DND-41 (cell line): Measurements from ENCODE around the gene BLTP3A.
A peak's percentile ranks its signal among the peaks of the same experiment; 100 is the strongest.
"Not testable (repeated sequence)": the region's sequence is repeated elsewhere in the genome, so short reads cannot be mapped to it uniquely, and the experiment has no call there.

ENCODE experiments used
- ATAC-seq: fragments of 200-7000 bp; cut with Tn5 transposase; 3 replicates; pipeline ENCODE4 v1.9.1; 2021; ENCODE audit warnings: low read depth; ENCODE audit not compliant: insufficient read depth
- DNase-seq: peaks from one replicate; pipeline ENCODE4 v3.0.0-alpha.2; 2020
- H2AFZ ChIP-seq: 2 replicates; pipeline ENCODE4 v1.6.0; 2012; ENCODE audit warnings: low read depth, low read length
- H3K27ac ChIP-seq: 2 replicates; pipeline ENCODE4 v1.5.1; 2012; ENCODE audit warnings: low read length, inconsistent platforms
- H3K27me3 ChIP-seq: fragments of 200-600 bp; sonication (generic); 2 replicates; pipeline ENCODE4 v1.6.0; 2012; ENCODE audit warnings: low read length, mild to moderate bottlenecking, inconsistent platforms; ENCODE audit not compliant: insufficient read depth, poor library complexity
- H3K36me3 ChIP-seq: 2 replicates; pipeline ENCODE4 v1.5.1; 2012; ENCODE audit warnings: low read length, inconsistent platforms; ENCODE audit not compliant: insufficient read depth
- H3K4me1 ChIP-seq: 2 replicates; pipeline ENCODE4 v1.5.1; 2012; ENCODE audit warnings: mild to moderate bottlenecking, low read length; ENCODE audit not compliant: insufficient read depth
- H3K4me2 ChIP-seq: 2 replicates; pipeline ENCODE4 v1.6.0; 2012; ENCODE audit warnings: mild to moderate bottlenecking, moderate library complexity, low read length, inconsistent platforms; ENCODE audit not compliant: insufficient read depth
- H3K4me3 ChIP-seq, 2 experiments: fragments of 200-600 bp in 1 of 2; shearing (Covaris generic) in 1 of 2; 2 replicates each; pipeline ENCODE4 v1.5.1; 2012 to 2016; ENCODE audit warnings: inconsistent platforms in 2 of 2, low read length in 2 of 2, mild to moderate bottlenecking in 2 of 2, low read depth in 1 of 2, moderate library complexity in 1 of 2
- H3K79me2 ChIP-seq: 2 replicates; pipeline ENCODE4 v1.6.0; 2012; ENCODE audit warnings: low read length, inconsistent platforms; ENCODE audit not compliant: insufficient read depth
- H3K9ac ChIP-seq: 2 replicates; pipeline ENCODE4 v1.6.0; 2012; ENCODE audit warnings: low read depth, mild to moderate bottlenecking, inconsistent platforms, low read length, moderate library complexity
- H3K9me3 ChIP-seq: 2 replicates; pipeline ENCODE4 v1.5.1; 2012; ENCODE audit warnings: low read length, moderate library complexity, mild to moderate bottlenecking, inconsistent platforms; ENCODE audit not compliant: insufficient read depth, severe bottlenecking
- H4K20me1 ChIP-seq: 2 replicates; pipeline ENCODE4 v1.6.0; 2012; ENCODE audit warnings: low read length; ENCODE audit not compliant: insufficient read depth
- CTCF ChIP-seq: IDR thresholded peaks from 2 replicates; pipeline ENCODE4 v1.5.1; 2012; ENCODE audit warnings: borderline replicate concordance, low read length, moderate library complexity, mild to moderate bottlenecking; ENCODE audit not compliant: poor library complexity, severe bottlenecking; ENCODE audit errors: extremely low read depth
- EZH2 ChIP-seq: IDR thresholded peaks from 3 replicates; pipeline ENCODE4 v1.6.1; 2012; ENCODE audit warnings: borderline replicate concordance, low read depth, mild to moderate bottlenecking, moderate library complexity, low read length, inconsistent platforms; ENCODE audit not compliant: severe bottlenecking

Gene BLTP3A

GRCh38 chr6:34791701-34792604, at the start of gene BLTP3A:
BLTP3A (plus strand) TSS chr6:34792083; CDS start chr6:34792251, 168 bp downstream.
- Histone ChIP-seq H3K9ac (peak within 1 kb of the TSS; percentile 83), H2AFZ (peak within 1 kb of the TSS; percentile 93), H3K4me3 (peak within 1 kb of the TSS; percentile 41 to 62), H3K79me2 (peaks cover 48% of the 10 kb centered on the region), H3K36me3 (no peaks in the 10 kb centered on the region; the same call in 1 of the 2 replicates), H3K9me3 (no peaks in the 10 kb centered on the region), H4K20me1 (peaks cover 3% of the 10 kb centered on the region; the same call in 1 of the 2 replicates), H3K4me2 (peak within 1 kb of the TSS; percentile 87), H3K4me1 (peaks cover 29% of the 10 kb centered on the region), H3K27ac (peak within 1 kb of the TSS; percentile 72), H3K27me3 (no peaks in the 10 kb centered on the region)
- ATAC-seq (peak; percentile 89), DNase-seq (peak; percentile 79)
- TF ChIP-seq CTCF (peak; percentile 9), EZH2 (no peak)

GRCh38 chr6:34742094-34742493, 49.8 kb upstream of the BLTP3A start:
- H4K20me1 ChIP-seq, result no peaks in the 10 kb centered on the region
- H3K4me2 ChIP-seq, result no peak overlapping the region
- DNase-seq (no peak), ATAC-seq (no peak)
- H3K9me3 ChIP-seq, result no peaks in the 10 kb centered on the region
- H3K4me1 ChIP-seq, result no peaks in the 10 kb centered on the region
- H3K79me2 ChIP-seq, result no peaks in the 10 kb centered on the region
- no peak overlapping the region for H3K27ac ChIP-seq
- no peak overlapping the region for H3K4me3 ChIP-seq
- H3K9ac ChIP-seq, result no peak overlapping the region
- H3K27me3 ChIP-seq, result no peaks in the 10 kb centered on the region
- no peaks in the 10 kb centered on the region for H3K36me3 ChIP-seq
- no peak overlapping the region for H2AFZ ChIP-seq
- no peak for TF ChIP-seq EZH2

- no peak for ATAC-seq
- H4K20me1 ChIP-seq, result no peaks in the 10 kb centered on the region
- H3K36me3 ChIP-seq, result no peaks in the 10 kb centered on the region
Measured at GRCh38 chr6:34743625-34744293, 48.1 kb upstream of the BLTP3A start.

GRCh38 chr6:34744294-34744647, 47.6 kb upstream of the BLTP3A start:
- H2AFZ ChIP-seq, H3K79me2 ChIP-seq, H3K4me1 ChIP-seq, H3K27ac ChIP-seq, H3K36me3 ChIP-seq, H3K27me3 ChIP-seq, DNase-seq, H4K20me1 ChIP-seq, ATAC-seq, H3K4me3 ChIP-seq, H3K9me3 ChIP-seq, H3K4me2 ChIP-seq, H3K9ac ChIP-seq: not testable (repeated sequence)

More at GRCh38 chr6:34743625-34744293, 48.1 kb upstream of the BLTP3A start:
- Histone ChIP-seq H3K4me1 (no peaks in the 10 kb centered on the region), H3K27me3 (no peaks in the 10 kb centered on the region), H3K4me3 (no peak overlapping the region), H3K9ac (no peak overlapping the region), H3K79me2 (no peaks in the 10 kb centered on the region), H2AFZ (no peak overlapping the region), H3K27ac (no peak overlapping the region), H3K9me3 (no peaks in the 10 kb centered on the region), H3K4me2 (no peak overlapping the region)
- TF ChIP-seq EZH2 (no peak), CTCF (no peak)
- no peak for DNase-seq
